HL-60/S4 treated with retinoic acid at 250 ng/mL for 4 days and 3 days (cell line): ENCODE measurements around the gene VSTM2L.
"Not testable (repeated sequence)": the region's sequence is repeated elsewhere in the genome, so short reads cannot be mapped to it uniquely, and the experiment has no call there.

Source experiments
- in situ Hi-C: fragments of 300-500 bp; cut with MboI; formaldehyde crosslinking; loops from 2 replicates; pipeline ENCODE4 v1.7.0; 2022; ENCODE audit warnings: low sequenced_read_pairs

The VSTM2L gene, protein sequence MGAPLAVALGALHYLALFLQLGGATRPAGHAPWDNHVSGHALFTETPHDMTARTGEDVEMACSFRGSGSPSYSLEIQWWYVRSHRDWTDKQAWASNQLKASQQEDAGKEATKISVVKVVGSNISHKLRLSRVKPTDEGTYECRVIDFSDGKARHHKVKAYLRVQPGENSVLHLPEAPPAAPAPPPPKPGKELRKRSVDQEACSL

DNA sequence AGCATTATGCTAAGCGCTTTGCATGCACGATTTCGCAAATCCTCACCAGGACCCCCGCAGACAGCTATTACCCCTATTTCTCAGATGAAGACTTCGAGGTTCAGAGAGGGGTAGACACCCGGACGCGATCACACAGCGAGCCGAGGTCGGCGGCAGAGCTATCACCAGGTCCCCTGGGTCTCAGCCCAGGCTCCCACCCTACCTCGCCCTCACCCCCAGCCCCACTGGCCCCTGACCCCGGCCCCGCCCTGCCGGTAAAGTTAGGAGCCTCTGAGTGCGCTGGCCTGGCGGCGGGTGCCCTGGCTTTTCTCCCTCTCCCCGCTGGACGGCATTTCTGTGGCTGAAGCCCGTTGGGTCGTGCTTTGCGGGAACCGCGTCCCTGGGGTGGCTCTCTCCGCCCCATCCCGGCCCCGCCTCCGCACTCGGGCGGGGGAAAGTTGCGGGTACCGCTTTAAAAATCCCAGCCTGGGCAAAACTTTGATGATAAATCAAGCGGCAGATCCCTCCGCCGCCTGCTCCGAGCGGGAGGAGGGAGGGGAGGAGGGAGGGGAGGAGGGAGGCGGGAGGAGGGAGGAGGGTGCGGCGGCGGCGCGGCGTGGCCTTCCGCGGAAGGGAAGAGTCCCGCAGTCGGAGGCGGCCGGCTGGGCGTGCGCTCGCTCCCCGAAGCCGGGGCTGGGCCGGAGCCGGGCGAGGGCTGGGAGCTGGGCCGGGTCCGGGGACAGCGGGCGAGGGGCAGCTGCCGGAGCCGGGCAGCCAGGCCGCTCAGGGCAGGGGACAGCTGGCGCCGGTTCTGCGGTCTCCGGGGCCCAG lies at the start of gene VSTM2L:
VSTM2L (plus strand) TSS at position 624 of the 810 bp plus-strand sequence. CDS start 224 bp downstream, outside the sequence.
- in situ Hi-C loops = no loop called here

DNA sequence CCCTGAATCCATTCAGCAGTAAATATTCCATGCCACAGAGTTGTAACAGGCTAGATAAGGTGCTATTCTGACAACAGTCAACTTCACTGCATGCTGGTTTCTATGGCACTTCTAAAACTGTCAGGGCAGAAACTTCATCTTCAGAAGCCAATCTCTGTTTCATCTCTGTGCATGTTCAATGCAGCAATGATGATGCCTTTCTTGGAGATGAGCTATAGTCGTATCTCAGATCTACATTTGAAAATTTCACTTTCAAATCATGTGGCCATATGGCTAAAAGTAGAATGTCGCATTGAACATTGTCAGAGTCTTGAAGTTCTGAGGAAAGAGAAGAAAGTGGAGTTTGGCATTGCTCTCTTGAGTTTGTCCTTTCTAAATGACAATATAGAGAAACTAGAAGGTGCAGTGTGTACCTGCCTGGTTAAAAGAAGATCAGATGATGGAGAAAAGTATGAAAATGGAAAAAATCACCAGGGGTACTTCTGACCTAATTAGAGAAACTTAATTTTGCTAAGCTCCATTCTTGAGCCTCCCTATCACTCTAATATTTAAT lies 49.0 kb upstream of the VSTM2L start:
- in situ Hi-C loops = no loop called here

DNA sequence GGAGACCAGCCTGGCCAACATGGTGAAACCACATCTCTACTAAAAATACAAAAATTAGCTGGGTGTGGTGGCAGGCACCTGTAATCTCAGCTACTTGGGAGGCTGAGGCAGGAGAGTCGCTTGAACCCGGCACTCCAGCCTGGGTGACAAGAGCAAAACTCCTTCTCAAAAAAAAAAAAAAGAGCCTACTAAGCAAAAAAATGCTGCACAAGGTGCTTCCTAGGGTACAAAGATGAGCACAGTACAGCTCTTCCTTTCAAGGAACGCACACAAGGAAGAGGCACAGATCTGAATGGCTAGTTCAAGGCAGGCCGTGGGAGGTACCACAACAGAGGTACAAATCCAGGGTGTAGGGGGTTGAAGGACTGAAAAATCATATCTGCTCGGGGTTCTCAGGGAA lies 46.9 kb upstream of the VSTM2L start:
- in situ Hi-C loops = not testable (repeated sequence)

DNA sequence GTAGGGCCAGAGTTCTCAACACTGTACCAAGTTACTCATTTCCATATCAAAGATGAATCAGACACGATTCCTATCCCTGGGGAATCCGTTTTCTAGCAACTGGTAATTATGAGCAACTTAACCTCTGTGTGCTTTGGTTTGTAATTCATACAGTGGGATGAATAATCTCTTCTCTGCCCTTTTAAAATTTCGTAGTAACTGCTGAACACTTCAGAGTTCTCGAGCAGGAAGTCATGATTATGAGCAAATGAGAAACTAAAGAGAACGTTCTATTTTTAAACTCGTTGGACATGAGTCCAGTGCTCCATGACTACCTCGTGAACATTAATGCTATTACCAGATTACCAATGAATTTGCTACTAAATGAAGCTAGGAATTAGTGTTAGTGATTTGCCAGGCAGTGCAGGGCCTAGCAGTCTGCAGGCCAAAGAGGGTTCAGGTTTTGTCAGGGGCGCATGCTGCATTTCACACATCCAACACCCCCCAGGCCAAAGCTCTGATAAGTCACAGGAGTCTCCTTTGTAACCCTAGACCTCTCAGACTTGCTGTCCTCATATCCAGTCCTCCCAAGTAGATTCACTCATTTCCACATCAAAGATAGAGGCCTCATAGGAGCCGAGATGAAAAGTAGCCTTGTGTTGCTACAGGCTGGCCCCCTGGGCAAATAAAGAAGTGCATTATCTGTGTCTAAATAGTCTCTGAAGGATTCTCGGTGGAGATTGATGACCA lies 45.8 kb upstream of the VSTM2L start:
- in situ Hi-C loops = no loop called here

DNA sequence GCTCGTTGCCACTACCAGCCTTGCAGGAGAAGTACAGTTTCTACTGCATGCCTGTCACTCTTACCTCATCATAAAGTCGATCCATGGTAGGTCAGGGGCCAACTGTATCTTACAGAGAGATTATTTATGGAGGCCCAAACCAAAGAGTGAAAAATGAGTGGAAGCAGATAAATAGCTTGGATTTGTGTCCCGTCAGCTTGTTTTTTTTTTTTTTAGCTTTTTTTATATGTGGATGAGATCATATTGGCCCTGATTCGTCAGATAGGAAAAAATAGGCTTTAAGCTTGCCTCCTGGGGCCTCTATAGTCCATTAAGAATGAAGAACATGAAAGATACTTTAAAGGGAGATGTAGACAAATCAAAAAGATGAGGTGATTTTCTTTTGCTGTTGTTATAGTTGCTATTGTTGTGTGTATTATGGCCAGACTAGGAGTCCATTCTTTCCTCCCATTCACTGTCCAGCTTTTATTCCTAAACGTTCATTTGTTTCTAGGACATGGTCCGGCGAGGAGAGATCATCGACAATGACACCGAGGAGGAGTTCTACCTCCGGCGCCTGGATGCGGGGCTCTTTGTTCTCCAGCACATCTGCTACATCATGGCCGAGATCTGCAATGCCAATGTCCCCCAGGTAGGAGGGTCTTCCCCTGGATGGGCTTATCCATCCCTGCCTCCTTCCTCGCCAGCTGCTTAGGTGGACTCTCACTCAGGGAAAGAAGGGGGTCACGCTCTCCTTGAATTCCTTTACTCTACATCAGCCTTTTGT lies 43.3 kb upstream of the VSTM2L start:
- in situ Hi-C loops = no loop called here

DNA sequence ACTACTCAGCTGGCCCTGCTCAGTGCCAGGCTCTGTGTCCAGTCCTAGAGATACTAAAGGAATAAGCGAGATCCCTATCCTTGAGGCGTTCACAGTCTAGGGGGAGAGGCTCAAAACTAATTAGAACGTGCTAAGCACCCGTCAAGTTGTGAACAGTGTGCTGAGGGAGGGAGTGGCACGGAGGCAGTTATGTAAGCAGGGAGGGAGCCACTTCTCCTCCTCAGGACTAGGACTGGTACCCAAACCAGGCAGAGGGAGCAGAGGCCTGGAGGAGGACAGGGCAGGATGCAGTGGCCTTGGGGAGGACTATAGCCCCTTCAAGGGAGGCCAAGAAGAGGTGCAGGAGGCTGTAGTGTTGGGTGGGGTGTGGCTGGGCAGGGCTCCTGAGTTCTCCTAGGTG lies 39.6 kb upstream of the VSTM2L start:
- in situ Hi-C loops = no loop called here

DNA sequence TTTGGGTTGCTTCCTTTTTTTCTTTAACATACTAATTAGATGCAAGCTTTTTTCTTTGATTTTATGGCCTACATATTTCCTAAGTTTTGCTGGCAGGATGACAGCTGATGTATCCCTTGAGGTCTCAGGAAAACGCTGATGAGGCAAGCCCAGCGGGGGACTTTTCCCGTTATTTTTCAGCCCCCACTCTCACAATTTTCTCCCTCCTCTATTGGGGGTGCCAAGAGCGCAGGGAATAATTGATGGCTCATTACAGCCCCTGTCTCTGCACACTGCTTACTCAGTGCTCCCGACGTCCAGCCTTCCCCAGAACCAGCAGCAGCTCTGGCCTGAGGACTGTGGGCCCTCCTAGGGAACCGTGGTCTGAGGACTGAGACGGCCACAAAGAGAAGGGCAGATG lies 38.6 kb upstream of the VSTM2L start:
- in situ Hi-C loops = no loop called here

DNA sequence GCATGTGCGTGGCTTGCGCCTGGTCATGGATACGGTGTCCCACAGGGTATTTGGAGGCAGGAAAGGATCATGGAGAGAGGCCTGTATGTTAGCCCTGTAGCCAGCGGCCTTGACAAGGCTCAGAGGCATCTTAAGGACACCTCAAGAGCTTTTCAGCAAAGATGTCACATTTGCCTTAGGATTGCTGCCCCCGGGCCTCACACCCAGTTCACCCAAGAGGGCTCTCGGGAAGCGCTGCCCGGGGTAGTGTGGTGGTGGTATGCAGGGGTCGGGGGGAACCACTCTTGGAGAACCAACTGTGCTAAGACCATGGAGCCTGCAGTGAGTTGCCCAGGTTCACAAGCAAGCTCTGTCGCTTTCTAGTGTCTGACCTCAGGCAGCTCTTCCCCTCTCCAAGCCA lies 36.9 kb upstream of the VSTM2L start:
- in situ Hi-C loops = no loop called here

DNA sequence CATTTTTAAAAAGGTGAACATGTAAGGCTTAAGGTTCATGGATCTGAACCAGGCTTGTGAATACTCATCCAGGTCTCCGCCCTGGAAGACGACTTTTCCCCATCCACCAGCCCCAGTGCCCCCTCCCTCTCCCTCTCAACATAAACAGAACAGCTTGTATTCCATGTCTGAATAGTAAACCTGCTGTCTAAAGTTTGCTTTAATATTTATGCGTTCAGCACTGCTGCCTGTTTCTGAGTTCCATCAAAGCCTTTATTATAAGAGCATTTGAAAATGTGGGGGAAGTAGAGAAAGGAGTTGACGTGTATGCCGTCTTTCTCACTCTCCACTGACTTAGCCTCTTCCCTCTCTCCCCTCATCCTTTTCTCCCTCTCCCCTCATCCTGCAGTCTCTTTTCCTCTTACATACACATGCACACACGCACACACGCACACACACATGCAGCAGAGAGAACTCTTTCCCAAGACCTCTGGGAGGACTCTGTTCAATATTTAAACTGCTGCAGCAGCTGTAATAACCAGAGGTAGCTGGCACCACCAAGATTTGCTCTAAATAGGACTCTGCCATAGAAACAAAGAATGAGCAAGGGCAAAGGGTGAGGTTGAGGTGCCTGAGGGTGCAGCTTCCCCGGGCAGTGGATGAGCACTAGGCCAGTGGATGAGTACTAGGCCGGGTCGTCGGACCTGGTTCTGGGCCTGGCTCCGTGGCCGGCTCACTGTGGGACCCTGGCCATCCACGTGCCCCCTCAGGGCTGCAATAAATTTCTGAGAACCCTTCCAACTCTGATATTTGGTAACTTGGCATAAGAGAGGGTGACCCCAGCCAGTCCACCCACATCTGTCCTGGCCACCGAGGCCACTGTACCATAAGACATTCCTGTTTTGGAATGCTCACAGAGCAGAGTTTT lies 35.4 kb upstream of the VSTM2L start:
- in situ Hi-C loops = no loop called here

DNA sequence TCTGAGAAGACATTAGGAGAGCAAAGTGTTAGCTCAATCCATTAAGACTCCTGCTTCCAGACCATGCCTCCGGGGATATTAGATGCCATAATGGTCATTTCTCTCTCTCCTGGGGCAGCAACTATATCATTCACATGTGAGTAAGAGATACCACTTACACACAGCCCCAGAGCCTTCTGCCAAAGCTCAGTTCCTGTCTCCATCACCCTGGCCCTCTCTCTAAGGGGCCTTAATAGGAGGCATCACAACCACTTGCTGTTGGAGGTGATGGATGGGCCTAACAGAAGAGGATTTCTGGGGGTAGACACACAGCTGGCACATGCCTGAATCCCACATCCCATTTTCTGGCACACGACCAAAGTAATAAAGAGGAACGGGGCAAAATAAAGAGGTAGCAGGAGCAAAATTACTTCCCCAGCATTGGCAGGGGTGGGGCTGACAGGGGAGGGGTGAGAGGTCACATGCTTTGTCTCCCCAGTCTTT lies 34.0 kb upstream of the VSTM2L start:
- in situ Hi-C loops = no loop called here

DNA sequence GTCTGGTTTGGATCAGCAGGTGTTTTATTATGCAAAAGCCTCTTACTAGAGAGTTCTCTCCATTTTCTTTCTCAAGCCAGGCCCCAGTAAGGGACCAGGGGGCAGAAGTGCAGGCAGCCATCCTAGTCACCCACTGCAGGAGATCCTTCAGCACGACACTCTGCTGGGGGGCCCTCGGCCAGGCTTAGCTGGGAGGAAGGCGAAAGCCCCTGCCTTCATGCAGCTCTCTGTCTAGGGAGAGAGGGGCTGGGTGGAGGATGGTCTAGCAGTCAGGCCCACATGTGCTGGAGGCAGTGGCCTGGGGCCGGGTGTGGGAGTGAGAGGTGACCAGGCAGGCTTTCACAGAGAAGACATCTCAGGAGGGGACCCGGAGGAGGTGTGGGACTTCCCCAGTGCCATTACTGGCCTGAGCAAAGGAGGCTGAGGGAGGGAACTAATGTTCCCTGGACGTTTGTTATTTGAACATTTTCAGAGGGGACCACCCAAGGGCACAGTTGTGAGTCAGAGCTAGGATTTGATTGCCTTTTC lies 33.5 kb upstream of the VSTM2L start:
- in situ Hi-C loops = no loop called here

DNA sequence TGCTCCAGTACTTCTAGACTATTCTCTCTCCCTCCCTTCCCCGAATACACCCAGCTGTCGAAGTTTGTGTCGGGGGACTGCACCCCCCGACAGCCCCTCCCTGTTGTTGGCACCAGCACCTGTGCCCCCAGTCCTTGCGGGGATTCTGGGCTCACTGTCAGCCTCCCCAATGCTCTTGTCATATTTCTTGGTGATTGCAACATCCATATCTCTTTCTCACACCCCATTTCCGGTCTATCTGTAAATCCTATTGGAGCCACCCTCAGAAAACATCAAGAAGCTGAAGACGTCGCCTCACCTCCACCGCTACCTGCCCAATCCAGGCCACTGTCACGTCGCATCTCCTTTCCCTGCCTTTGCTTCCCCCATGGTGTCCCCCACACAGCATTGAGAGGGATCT lies 32.6 kb upstream of the VSTM2L start:
- in situ Hi-C loops = no loop called here

DNA sequence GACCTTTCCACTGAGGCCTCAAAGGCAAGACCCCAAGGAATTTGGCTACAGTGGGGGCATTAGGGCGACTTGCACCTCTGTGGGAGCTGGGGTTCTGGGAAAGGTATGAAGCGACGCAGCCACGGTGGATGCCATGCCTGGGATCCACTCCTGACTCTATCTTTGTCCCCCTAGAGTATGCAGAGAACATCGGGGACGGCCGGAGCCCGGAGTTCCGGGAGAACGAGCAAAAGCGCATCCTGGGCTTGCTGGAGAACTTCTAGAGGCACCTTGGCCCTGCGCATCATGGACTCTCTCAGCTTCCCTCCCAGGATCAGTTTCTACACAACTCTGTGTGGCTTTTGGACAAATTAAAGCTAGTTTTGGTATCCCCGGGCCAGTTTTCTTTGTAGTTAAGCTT lies 31.2 kb upstream of the VSTM2L start:
- in situ Hi-C loops = no loop called here

DNA sequence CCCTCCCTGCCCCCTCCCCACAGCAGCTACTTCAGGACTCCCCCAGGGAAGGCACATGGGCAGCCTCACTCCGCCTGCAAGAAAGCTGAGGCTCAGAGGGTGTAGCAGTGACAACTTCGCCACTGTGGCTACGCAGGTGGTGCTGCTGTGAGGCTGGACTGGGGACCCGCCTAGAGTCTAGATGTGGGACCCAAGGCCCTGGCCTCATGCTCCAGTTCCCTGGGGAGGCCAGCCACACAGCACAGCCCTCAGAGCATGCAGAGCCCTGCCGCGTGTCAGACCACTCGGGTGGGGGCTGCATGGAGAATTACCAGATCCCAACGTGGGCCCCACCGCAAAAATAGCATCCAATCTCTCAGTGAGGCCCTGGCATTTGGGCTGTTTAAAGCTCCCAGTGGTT lies 30.8 kb upstream of the VSTM2L start:
- in situ Hi-C loops = no loop called here

DNA sequence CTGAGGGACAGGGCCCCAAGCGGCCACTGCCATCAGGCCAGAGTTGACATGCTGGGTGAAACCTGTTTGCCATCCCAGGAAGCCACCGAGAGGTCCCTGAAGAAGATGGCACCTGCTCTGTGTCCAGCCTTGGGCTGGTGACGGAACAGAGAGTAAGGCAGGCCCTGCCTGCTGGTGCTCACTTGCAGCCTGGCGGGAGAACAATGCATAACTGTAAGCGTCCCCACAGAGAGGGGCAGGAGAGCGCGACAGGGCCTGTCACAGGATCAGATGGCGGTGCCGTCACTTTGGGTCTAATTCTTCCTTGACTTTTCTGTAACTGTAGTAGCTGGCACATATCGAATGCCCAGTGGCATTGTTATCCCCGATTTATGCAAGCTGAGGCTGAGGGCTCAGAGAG lies 29.0 kb upstream of the VSTM2L start:
- in situ Hi-C loops = no loop called here

DNA sequence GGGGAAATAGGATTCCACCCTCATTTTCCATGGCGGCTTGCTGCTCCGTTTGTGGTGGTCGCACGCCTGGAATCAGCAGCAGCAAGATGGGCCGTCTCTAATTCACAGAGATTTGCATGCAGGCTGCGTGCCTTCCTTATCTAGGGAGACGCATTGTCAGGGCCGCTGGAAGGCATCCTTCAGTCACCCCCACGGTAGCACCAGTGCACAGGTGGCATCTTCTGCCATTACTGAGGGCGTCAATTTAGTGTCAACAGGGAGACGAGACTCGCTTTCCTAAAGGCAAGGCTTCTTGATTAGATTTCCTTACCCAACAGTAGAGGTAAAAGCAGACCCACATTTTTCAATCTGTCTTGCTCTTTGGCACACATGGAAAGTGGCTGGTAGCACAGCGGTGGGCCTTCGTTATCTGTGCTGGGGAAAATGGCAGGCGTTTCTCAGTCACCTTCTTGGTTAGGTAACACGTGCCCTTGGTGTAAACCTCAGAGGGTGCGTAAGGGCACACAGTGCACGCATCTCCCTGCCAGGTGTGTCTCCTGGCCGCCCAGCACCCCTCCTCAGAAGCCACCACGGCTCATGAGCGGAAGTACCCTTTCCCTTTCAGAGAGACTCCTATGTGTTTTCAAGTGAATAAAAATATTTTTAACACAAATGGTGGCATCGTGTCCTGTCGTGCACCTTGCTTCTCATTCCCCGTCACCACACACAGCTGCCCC lies 27.3 kb upstream of the VSTM2L start:
- in situ Hi-C loops = no loop called here

DNA sequence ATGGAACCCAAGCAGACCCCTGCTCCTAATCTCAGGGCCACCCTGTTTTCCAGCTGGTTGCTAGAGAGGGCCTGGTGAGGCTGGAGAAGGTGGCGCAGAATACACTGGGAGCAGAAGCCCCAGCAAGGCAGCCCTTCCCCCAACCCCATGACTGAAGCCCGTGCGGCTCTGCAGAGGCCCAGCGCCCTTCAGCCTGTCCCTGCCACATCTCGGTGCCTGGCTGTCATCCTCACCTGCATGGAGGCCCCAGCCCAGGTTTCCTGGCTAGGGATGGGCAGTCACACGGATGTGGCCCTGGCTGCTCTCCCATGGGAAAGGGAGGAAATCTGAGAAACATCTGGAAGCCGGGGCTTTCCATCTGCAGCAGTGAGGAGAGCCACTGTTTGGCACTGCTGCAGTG lies 26.1 kb upstream of the VSTM2L start:
- in situ Hi-C loops = no loop called here

DNA sequence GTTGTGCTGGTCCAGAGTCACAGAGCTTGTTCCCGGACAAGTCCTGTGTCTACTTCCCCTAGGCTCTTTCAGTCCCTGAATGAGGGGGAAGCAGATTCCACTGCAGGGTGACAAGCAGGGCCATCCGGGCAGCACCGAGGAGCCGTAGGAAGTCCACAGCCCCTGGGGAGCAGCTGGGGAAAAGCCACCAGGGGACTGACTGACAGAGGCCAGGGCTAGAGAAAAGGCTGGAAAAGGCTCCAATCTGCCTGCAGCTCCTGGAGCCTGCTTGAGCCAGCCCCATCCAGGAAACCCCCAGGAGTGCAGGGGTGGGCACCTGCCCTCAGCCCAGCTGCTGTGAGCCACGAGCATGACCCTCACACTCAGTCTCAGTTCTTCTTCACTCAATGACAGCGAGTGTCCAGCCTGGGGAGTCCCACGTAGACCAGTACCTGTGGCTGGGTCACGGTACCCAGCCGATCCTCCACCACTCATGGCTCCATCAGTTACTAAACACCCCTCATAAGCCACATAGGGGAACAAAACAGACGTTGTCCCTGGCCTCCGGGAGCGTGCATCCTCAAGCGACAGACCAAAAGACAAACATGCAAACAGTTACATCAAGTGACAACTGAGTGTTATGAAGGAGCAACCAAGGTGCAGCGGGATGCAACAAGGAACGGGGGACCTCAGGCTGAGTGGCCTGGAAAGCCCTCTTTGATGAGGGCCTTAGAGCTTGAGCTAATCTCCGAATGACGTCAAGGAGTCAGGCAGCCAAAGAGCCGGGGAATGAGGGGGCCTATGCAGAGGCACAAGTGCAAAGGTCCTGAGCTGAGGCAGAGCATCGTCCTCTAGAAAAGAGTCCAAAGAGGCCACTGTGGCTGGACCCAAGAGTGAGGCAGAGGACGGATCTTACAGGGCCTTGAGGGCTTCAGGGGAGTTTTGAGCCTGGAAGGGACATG lies 24.8 kb upstream of the VSTM2L start:
- in situ Hi-C loops = no loop called here
